Measurements from ENCODE around the gene TRIM28. TPM values are rescaled to one million over a fixed set of nuclear protein-coding genes. Genes with fewer than 3 reads are reported as not detected.

The TRIM28 gene
- total RNA-seq, 1 experiment from 2014 or later: 575 TPM

DNA sequence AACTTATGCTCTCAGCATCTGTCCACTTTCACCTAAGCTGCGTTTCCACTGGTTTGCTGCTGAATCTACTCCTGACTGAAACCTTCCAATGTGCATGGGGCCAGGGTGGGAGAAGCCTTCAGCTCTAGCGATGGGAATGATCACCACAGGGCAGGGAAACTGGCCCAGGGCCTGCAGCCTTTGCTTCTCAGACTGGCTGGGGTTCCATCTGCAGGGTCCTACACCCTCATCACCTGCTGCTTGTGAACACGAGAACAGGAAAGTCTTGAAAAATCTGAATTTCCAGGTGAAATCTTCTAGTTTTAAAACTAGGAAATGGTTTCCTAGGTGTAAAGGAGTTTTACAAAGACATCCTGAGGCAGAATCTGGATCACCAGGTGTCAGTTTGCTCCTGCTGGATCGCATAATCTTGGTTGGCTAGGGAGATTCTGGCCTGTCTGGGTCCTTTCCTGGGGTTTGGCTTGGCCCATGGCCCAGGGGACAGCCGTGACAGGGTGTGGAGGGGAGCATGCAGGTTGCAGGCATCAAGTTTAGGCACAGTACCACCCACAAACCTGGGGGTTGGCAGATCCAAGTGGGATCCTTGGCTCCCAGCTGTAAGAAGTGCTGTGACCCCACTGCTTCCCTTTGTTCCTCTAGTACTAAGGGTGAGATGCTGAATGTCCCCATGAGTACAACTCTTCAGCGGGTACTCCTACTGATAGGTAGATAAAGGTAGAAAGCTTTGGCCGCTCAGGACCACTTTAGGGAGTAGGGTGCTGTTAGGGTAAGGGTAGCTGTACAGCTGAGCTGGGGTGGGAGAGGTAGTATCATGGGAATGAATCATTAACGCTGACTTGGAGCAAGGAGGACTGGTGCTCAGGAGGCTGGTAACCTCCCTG, 16.4 kb downstream of the TRIM28 start:
- no peak for DNase-seq (ENCODE audit: low read depth)

DNA sequence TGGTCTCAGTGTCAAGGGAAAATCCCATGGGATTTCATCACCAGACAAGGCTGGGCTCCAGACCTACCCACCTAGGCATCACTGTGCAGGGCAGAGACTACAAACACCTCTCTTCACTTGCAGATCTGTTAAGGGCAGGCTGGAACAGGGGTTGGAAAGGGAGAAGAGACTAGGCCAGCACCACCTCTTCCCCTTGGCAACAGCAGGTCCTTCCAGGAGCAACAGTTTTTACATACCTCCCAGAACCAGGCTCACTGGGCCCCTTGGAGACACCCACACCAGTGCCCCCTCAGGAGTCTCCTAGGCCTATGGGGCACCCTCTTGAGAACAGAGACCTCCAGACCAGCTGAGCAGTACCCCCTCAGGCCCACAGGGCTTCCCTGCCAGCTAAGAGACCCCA, 17.1 kb downstream of the TRIM28 start:
- no peak for DNase-seq (ENCODE audit: low read depth)

DNA sequence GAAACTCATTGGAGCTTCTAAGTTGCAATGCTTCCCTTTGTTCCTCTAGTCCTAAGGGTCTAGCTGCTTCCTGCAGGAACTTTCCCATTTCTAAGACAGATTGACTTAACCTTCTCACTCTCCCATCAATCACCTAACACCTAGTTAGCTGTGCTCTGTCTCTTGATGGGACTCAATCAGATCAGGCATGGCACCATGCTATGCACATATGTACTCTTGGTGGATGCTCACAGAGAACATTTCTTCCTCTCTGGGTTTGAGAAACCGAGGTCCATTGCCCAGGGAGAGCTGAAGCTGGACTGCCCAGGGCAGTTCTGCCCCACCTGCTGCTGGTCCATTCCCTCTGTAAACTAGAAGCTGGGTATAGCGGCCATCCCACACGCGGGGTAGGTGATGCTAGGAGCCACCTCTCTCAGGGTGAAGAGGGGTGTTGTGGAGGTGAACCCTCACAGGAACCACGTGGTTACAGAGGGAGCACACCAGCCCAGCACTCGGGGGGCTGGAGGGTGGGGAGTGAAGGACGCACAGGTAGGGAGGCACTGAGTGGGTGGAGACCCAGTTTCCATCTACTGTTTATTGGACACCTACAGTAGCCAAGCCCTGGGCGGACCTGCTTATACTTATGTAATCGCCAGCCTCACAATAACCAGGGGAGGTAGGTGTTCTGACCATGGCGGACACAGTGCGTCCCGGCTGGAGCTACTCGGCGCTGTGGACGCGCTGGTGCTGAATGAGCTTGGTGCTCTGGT, 17.7 kb downstream of the TRIM28 start:
- no peak for DNase-seq (ENCODE audit: low read depth)

DNA sequence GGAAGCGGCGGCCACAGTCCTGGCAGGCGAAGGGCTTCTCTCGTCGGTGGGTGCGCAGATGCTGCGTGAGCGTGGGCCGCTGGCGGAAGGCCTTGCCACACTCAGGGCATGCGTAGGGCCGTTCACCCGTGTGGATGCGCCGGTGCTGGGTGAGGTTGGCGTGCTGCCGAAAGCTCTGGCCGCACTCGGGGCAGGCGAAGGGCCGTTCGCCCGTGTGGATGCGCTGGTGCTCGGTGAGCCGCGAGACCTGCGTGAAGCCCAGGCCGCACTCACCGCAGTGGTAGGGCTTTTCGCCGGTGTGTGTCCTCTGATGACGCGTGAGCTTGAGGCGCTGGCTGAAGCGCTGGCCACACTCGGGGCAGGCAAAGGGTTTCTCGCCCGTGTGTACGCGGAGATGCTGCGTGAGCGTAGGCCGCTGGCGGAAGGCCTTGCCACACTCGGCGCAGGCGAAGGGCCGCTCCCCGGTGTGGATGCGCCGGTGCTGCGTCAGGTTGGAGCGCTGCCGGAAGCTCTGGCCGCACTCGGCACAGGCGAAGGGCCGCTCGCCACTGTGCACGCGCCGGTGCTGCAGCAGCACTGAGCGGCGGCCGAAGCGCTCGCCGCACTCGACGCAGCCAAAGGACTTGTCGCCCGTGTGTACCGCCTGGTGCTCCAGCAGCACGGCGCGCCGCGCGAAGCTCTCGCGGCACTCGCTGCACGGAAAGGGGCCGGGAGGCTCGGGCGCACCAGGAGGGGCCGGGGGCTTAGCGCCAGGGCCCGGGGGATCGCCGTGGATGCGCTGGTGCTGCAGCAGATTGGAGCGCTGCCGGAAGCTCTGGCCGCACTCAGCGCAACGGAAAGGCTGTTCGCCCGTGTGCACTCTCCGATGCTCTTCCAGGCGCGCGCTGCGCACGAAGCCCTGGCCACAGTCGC, 18.5 kb downstream of the TRIM28 start:
- DNase-seq (ENCODE audit: low read depth): peak; percentile 63

DNA sequence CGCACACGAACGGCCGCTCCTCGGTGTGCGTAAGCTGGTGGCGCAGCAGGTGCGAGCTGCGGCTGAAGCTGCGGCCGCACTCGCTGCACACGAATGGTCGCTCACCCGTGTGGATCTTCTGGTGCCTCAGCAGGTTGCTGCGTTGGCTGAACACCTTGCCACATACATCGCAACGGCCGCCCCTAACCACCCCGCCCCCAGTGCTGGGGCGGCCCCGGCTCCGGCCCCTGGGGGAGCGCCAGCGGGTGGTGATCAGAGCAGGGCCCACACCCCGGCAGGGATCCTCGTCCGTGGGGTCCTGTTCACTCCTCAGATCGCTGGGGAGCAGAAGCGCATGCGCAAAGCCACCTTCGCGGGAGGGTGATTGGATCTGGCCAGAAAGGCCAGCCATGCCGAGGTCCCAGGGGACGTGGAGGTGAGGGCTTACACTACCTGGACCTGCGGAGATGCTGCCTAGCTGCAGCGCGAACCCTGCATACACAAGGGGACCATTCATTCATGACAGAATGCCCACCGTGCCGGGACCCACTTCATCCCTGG, 19.2 kb downstream of the TRIM28 start:
- DNase-seq (ENCODE audit: low read depth): no peak

DNA sequence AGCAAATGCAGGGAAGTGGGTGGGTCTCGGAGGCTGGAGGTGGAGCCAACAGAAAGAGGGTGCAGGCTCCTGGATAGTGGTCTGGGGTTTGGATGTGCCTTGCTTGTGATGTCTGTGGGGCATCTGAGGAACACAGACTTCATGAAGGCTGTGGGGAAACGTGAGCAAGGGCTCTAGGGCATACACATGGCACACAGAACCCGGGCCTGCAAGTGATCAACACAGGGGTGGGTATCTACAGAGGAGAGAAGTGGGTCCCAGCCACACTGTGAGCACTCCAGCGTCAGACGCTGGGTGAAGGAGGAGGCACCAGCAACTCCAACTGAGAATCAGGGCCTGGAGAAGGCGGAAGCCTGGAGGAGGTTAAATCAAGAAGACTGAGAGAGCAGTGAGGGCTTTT, 20.0 kb downstream of the TRIM28 start:
- DNase-seq (ENCODE audit: low read depth): no peak

DNA sequence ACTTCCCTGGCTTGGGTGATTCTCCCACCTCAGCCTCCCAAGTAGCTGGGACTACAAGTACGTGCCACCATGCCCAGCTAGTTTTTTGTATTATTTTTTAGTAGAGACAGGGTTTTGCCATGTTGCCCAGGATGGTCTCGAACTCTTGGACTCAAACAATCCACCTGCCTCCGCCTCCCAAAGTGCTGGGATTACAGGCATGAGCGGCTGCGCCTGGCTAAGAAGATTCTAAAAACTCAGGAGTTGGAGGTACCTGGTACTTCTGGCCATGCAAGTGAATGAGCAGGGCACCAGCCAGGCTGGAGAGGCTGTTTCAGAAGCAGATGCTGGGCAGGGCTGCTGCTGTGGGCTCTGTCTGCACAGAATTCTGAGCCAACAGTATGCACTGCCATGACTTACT, 23.1 kb downstream of the TRIM28 start:
- DNase-seq (ENCODE audit: low read depth): no peak

DNA sequence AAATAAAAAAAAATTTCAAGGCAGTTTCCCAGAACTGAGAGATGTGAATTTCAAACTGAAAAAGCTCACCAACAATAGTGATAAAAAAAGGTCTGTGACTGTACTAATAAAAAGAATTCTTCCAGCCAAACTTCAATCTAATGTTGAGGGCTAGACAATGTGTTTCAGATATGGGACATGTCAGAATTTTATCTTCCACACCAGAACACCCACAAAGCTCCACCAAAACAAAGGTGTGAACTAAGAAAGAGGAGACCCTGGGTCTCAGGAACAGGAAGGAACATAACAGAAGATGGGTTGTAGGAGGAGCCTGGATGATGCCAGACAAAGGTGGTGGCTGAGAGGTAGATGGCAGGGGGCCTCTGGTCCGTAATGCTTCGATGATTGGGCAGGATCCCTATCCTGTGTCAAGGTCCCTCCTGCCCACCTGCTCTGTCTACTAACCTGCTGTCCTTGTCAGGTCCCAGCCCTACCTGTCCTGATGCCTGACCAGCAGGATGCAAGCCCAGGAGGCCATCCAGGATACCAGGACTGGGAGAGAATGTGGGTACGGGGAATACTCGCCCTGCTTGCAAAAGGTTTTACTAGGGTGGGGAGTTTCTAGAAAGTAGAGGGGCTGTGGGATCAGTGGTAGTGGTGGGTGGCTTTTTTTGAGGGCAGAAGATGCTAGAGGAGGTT, 24.7 kb downstream of the TRIM28 start:
- no peak for DNase-seq (ENCODE audit: low read depth)

DNA sequence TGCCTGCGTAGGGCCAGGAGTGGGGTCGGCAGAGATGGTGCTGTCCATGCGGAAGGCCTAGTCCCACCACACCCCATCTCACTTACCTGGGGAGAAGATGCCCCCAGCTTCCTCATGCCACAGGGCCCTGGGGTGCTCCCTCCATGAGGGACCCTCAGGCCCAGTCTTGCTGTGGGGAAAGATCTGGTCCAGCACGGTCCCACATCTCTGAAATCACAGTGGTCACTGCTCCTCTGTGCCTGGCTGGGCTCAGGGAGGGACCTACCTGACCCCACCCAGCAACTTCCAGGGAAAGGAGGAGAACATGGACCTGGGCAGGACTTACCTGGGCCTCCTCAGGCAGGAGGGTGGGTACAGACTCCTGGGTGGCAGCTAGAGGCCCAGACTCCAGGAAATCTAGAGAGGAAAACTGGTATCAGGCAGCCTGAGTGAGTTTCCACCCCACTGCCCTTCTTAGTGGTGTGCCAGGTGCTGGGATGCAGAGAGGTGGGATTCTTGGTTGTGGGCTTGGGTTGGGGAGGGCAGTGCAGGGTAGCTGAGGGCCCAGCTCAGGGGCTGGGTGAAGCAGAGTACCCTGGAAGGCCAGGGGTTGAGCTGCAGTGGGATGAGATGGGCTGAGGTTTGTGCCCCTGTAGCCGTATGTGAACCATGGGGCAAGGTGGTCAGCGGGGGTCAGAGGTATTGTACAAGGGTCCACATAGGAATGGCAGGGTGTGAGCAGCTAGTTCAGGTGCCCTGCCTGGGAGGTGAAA, 25.5 kb downstream of the TRIM28 start:
- no peak for DNase-seq (ENCODE audit: low read depth)

DNA sequence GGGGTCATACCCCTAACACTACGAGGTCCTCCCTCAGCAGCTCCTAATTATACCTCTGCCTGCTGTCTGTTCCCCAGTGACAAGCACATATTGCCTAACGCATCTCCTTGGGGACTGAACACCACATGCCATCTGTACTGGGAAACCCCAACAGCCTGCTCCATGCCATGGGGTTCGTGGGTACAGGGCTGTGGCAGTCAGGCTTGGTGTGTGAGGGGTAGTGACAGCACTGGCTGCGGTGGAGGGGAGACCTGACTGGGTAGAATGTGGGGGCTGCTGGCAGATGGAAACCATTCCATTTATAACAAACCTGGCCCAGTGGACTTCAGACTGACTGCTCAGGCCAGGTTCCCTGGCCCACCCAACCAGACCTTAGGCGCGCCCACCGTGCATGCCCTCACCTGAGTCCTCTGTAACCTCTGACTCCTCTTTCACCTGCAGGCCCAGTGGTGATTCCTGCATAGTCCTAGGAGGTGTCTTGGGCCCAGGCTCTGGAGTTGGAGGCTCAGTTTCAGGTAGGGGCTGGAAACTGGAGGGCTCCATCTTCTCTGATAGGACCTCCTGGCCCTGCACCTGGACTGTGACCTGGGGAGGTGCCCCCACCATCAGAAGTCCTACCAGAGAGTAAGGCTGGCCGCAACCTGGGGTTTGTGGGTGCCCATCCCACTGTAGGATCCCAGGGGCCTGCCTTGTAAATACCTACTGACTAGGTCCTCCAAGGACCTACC, 26.2 kb downstream of the TRIM28 start:
- DNase-seq (ENCODE audit: low read depth): no peak

DNA sequence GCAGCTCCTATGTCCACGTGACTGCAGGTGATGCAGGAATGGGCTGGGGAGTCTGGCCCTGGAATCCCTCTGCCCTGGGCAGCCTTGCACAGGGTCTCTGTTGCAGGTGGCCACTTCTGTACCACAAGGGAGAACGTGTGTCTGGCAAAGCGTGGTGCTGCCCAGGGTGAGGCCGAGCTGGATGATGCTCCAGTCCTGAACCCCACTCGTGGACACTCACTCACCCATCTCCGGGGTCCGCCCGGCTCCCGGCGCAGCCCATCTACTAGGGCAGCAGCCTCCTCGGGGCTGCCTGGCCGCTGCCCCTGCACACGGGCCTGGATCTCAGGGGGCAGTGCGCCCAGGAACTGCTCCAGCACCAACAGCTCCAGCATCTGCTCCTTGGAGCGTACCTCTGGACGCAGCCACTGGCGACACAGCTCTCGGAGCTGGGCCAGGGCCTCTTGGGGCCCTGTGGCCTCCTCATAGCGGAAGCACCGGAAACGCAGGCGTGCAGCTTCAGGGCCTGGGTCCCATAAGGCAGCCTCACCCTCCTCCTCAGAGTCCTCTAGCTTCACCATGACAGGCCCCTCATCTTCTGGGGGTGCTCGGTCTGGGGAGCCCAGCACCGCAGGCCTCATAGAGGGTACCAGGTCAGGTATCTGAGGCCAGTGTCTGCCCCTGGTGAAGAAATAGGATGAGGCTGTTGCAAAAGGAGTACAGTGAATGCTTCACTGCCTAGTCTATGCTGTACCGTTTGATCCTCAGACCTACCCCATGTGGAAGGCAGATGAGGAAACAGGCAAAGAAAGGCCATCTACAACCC, 27.1 kb downstream of the TRIM28 start:
- DNase-seq (ENCODE audit: low read depth): no peak

DNA sequence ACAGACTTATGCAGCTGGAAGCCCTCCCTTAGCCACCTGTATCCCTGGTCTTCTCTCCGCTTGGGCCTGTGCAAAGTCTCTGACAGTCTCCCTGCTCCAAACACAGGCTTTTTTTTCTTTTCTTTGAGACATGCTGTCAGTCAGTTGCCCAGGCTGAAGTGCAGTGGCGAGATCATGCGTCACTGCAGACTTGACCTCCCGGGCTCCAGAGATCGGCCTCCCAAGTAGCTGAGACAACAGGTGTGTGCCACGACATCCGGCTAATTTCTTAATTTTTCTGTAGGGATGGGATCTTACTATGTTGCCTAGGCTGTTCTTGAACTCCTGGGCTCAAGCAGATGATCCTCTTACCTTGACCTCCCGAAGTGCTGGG, 27.7 kb downstream of the TRIM28 start:
- no peak for DNase-seq (ENCODE audit: low read depth)

DNA sequence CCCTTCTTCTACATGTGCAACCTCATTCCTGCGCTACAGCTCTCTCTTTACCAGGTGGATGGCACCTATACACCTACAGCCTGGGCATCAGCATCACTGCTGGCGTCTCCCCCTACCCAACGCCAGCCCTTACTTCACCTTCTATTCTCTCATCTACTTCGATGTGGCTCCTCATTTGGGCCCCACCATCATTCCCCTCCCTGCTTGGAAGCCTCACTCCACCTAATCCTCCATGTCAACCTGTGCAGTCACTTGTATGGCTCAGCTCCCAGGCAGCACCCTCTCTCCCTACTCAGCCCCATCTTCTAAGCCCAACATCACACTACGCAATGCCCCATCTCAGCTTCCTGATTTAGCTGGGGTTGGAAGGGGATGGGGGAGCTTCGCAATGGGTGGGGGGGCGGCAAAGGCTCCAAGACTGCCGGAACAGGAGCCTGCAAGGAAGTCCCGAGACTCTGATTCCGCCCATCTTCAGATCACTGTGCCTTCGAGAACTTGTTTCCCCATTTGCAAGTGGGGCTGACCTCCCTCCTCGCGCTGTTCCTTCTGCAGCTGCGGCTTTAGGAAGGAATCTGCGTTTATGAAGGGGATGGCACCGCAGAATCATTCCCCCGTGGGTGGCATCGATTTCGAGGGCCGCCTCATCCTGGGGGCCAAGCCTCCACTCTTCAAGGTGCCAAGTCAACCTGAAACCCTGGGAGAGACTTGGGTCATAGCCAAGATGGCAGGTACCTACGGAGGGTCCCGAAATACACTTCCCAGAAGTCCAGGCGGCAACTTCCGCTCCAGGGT, 28.4 kb downstream of the TRIM28 start:
- DNase-seq (ENCODE audit: low read depth): no peak

DNA sequence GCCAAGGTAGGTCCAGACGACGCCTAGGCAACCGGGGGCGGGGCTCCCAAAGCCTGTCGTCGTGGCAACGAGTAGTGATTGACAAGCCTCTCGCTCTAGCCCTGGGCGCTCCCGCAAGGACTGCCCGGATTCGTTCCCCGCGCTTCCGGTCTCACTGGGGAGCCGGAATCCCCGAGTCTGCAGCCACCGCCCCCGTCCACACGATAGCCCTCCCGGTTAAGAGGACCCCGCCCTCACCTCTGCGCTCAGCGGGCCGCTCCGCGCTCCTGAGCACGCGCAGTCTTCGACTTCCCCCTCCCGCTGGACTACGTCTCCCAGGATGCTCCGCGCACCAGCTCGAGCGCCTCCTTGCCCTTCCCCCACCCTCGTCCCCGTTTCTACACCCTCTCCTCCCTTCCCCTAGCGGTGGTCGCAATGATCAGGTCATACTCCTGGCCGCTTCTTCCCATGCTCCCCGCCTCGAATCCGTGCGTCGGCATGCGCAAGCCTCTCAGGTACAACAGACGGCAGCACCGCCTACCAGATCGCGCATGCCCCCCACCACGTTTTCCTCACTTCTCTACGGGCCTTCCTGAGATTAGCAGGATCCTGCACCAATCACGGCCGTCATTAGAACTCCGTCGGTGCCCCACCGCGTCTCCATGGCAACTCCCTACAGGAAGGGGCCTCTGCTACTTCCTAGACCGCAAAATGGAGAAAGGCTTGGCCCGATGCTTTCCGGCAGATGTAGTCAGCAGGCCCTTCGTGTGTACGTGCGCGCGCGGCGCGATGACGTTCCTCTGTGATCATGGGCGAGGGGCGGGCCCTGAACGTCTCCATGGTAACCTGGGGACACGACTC, 29.2 kb downstream of the TRIM28 start, which contains the start of gene MZF1:
TSS of gene MZF1 (minus strand) at position 518 of the 840 bp plus-strand sequence. CDS start 1,946 bp downstream, outside the sequence.
- DNase-seq (ENCODE audit: low read depth): peak; percentile 100

DNA sequence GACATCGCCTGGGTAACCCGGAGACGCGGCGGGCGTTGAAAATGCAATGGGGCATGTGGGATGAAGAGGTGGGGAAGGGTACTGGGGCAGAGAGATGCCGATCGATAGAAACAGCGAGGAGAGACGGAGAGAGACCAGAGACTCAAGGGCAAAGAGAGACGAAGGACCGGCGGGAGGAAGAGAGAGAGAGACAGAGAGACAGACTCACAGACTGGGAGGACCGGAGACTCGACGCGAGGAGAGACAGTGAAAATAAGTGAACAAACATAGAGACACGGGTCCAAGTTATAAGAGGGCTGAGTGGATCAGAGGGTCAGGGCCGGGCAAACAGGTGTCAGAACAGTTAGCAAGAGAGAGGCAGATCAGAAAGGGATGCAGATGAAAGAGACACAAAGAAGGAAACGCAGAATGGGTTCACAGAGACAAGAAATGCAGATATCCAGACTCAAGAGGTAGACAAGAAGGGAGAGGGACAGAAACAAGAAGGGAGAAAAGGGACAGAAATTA, 29.8 kb downstream of the TRIM28 start:
- no peak for DNase-seq (ENCODE audit: low read depth)

DNA sequence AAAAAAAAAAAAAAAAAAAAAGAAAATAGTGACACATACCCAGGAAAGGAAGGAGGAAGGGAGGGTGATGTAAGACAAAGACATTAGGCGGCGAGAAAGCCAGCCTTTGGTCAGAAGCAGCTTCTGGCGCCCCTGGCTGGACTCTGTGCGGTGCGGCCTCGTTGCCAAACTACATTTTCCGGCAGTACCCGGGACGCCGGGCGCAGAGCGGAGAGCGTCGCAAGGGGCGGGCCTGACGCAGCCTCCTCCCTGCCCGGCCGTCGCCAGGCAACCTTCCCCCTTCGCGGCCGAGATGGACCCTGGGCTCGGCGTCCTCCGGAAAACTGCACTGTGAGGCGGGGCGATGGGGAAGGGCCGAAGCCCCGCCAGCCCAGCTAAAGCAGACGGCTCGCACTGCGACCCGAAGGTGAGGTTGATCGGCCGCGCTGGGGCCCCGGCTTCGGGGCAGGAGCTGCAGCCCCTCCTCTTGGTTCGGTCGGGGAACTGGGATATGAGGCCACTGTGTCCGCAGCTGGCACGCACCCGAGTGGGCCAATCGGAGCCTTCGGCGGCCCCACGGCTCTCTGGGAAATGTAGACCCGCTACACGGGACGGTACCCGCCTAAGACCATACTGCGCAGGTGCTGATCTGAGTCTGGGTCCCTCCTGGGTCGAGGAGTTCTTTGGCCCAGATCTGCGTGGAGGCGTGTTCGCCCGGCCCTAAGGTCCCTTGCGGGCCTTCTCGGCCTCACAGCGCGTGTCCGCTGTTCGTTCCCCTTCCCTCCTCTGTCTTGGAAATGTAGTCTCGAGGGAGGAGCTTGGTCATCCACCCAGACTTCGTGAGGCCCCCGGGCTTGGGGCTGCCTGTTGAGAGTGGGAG, 31.5 kb downstream of the TRIM28 start:
- peak; percentile 96 for DNase-seq (ENCODE audit: low read depth)

All from Daoy (cell line).